Skeletal muscle tissue (tissue), 4 donors: Measurements from ENCODE around the gene MYO1B. TPM values are rescaled to one million over a fixed set of nuclear protein-coding genes. Genes with fewer than 3 reads are reported as not detected.
A peak's percentile ranks its signal among the peaks of the same experiment; 100 is the strongest.

Experiments used
- H3K27ac ChIP-seq: one replicate; pipeline ENCODE4 v1.7.0; 2013; ENCODE audit warnings: mild to moderate bottlenecking, low read depth, low read length, inconsistent platforms
- H3K27me3 ChIP-seq, 3 donors: one replicate each; pipeline ENCODE4 v1.7.0; 2013; ENCODE audit warnings: low read length in 3 of 3; ENCODE audit not compliant: control insufficient read depth in 3 of 3, insufficient read depth in 3 of 3
- H3K36me3 ChIP-seq, 3 donors: one replicate each; pipeline ENCODE4 v1.7.0; 2013; ENCODE audit warnings: low read length in 3 of 3; ENCODE audit not compliant: control insufficient read depth in 3 of 3, insufficient read depth in 3 of 3
- H3K4me1 ChIP-seq, 3 donors: one replicate each; pipeline ENCODE4 v1.7.0; 2013; ENCODE audit warnings: low read length in 3 of 3, mild to moderate bottlenecking in 3 of 3; ENCODE audit not compliant: control insufficient read depth in 3 of 3, insufficient read depth in 3 of 3
- H3K4me3 ChIP-seq, 3 donors: one replicate each; pipeline ENCODE4 v1.7.0; 2013; ENCODE audit warnings: low read length in 3 of 3
- H3K9ac ChIP-seq, 3 donors: one replicate each; pipeline ENCODE4 v1.7.0; 2013; ENCODE audit warnings: low read length in 3 of 3, mild to moderate bottlenecking in 3 of 3, moderate library complexity in 2 of 3, low read depth in 1 of 3
- H3K9me3 ChIP-seq, 3 donors: one replicate each; pipeline ENCODE4 v1.7.0; 2013; ENCODE audit warnings: low read length in 3 of 3; ENCODE audit not compliant: control insufficient read depth in 3 of 3
- total RNA-seq: library from RNA; depleted of rRNA; stranded (reverse); fragments of >200 nt; gene quantifications from one replicate; pipeline ENCODE4 v1.2.3, GENCODE V29; 2014
- donor health status: Osteomylitis.

MYO1B gene
- total RNA-seq, 1 donor from 2014 or later: 125 TPM

DNA sequence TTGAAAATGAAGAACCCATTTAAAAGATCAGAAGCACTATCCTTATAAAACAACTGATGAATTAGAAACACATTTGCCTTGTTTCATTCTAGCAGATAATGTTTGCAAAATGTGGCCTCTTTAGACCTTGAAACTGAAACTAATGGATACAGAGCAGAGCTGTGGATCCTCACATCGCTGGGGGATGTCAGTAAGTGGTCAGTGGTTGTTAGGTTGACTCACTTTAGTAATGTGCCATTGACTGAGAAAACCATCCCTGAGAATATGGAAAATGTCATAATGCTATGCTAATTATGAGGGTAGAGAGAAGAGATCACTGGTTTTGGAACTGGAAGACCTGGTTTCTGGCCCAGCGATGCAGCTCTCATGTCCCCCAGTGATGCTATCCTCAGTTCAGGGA, 176.7 kb downstream of the MYO1B start:
- Histone ChIP-seq H3K9me3 (no peaks in the 10 kb centered on the region), H3K27me3 (no peaks in the 10 kb centered on the region), H3K4me1 (no peaks in the 10 kb centered on the region), H3K36me3 (peaks cover 0 to 7% (median 2%) of the 10 kb centered on the region in 3 donors), H3K4me3 (no peak overlapping the region), H3K9ac (no peak overlapping the region), H3K27ac (no peak overlapping the region)

DNA sequence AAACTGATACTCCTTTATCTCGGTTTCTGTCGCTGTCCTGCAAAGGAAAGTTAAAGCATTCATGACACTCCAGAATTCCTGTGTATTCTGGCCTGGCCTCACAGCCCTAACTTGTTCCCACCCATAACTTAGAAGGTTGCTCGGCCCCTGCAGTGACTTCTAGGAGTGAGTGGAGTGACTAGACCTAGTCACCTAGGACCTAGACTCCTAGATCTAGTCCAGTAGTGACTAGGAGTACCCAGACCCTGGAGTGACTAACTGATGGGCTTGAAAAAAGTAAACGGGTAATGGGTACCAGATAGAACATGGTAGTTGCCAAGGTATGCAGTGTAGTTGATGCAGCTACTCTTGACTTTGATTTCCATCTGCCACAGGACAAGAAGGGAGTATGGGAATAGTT, 181.8 kb downstream of the MYO1B start:
- no peak overlapping the region for H3K27ac ChIP-seq
- no peaks in the 10 kb centered on the region for H3K27me3 ChIP-seq
- H3K4me3 ChIP-seq: no peak overlapping the region
- H3K9me3 ChIP-seq: no peaks in the 10 kb centered on the region
- H3K9ac ChIP-seq: no peak overlapping the region
- no peaks in the 10 kb centered on the region for H3K4me1 ChIP-seq
- peaks cover 0 to 7% (median 0%) of the 10 kb centered on the region in 3 donors for H3K36me3 ChIP-seq

DNA sequence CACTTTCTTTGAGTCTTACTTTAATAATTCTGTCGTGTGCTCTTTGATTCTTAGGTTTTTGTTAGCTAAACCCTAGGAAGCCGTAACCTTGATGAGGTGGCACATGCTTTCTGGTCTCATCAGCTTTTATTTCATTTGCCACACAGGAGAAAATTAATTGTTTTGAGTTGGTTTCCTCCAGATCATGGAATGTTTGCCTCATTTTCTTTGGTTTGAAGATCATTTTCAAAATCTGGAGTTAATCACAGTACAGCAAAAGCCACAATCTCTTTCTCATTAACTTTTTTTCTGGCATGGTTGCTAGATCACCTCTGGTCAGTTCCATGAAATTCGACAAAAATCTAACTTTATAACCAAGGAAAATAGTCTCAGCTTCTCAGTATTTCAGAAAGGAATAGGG, 182.9 kb downstream of the MYO1B start:
- no peaks in the 10 kb centered on the region for H3K27me3 ChIP-seq
- no peaks in the 10 kb centered on the region for H3K4me1 ChIP-seq
- no peak overlapping the region for H3K9ac ChIP-seq
- H3K9me3 ChIP-seq: no peaks in the 10 kb centered on the region
- no peak overlapping the region for H3K27ac ChIP-seq
- peaks cover 0 to 7% (median 0%) of the 10 kb centered on the region in 3 donors for H3K36me3 ChIP-seq
- no peak overlapping the region for H3K4me3 ChIP-seq

DNA sequence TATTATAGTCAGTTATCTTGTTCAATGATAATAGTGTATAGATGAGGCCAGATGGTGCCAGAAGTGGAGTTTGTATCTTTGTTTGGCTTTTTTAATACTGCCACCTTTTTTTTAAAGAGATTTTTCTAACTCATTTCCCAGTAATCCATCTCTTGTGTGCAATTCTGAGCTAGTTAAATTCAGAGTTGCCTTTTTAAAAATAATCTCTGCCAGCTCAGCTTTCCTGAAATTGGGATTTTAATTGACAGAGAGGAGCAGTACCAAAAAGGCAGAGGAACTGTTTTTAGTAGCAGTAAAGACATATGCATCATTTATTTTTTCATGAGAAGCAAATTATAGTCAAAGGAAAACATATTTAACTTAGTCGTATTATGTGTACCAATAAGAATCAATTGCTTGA, 185.3 kb downstream of the MYO1B start:
- Histone ChIP-seq H3K27me3 (no peaks in the 10 kb centered on the region), H3K9ac (no peak overlapping the region), H3K9me3 (no peaks in the 10 kb centered on the region), H3K27ac (no peak overlapping the region), H3K4me3 (no peak overlapping the region), H3K4me1 (no peaks in the 10 kb centered on the region), H3K36me3 (peaks cover 0 to 5% (median 0%) of the 10 kb centered on the region in 3 donors)

DNA sequence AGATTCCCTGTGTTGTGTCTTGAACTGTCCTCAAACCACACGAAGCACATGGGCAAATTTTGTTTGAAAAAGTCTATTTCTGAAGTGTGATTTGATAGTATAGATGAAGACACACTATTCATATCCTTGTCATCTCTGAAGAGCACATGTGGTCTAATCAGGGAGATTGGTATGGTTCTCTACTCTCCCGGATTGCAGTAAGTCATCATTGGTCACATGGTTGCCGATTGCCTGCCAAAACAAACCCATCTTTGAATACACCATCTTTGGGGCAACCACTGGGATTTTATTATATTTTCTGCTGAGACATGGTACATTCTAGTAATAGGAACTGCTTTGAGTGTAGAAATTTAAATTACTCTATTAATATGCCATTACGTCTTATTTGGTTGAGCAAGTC, 186.9 kb downstream of the MYO1B start:
- no peaks in the 10 kb centered on the region for H3K9me3 ChIP-seq
- H3K4me3 ChIP-seq: no peak overlapping the region
- no peaks in the 10 kb centered on the region for H3K36me3 ChIP-seq
- H3K9ac ChIP-seq: no peak overlapping the region
- no peaks in the 10 kb centered on the region for H3K27me3 ChIP-seq
- H3K4me1 ChIP-seq: no peaks in the 10 kb centered on the region
- no peak overlapping the region for H3K27ac ChIP-seq

DNA sequence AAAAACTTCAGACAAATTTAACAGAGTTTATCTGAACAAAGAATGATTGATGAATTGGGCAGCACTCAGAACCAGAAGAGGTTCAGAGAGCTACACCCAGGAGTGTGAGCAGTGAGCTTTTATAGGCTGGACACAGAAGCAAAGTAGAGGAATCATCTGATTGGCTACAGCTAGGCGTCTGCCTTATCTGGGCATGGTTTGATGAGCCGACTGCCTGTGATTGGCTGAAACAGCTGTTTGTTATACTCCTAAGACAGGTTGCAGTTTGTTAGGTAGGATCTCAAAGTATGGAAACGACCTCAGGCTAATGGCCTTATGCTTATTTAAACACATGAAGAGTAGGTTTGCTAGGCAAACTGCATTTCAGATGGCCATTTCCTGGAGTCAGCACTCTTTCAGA, 188.9 kb downstream of the MYO1B start:
- Histone ChIP-seq H3K9me3 (no peaks in the 10 kb centered on the region), H3K27me3 (no peaks in the 10 kb centered on the region), H3K4me3 (no peak overlapping the region), H3K27ac (no peak overlapping the region), H3K4me1 (no peaks in the 10 kb centered on the region), H3K36me3 (no peaks in the 10 kb centered on the region), H3K9ac (no peak overlapping the region)

DNA sequence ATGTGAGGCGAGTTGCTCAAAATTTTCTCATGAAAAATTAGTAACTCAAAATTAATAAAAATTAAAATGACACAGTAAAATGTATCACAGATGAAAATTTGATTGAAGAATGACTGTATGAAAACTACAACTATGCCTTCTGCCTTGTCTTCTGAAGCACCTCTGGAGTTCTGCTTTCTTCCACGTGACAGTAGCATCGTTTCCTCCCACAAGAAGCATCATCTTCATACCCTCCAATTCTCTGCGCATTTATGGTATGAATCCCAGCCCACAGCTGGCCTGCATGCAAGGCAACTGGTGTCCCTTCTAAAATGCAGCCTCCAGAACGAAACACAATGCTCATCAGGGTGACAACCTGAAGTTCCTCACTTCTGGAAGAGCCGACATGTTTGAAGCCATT, 189.9 kb downstream of the MYO1B start:
- Histone ChIP-seq H3K27ac (no peak overlapping the region), H3K9ac (no peak overlapping the region), H3K36me3 (no peaks in the 10 kb centered on the region), H3K9me3 (no peaks in the 10 kb centered on the region), H3K4me3 (no peak overlapping the region), H3K4me1 (no peaks in the 10 kb centered on the region), H3K27me3 (no peaks in the 10 kb centered on the region)

DNA sequence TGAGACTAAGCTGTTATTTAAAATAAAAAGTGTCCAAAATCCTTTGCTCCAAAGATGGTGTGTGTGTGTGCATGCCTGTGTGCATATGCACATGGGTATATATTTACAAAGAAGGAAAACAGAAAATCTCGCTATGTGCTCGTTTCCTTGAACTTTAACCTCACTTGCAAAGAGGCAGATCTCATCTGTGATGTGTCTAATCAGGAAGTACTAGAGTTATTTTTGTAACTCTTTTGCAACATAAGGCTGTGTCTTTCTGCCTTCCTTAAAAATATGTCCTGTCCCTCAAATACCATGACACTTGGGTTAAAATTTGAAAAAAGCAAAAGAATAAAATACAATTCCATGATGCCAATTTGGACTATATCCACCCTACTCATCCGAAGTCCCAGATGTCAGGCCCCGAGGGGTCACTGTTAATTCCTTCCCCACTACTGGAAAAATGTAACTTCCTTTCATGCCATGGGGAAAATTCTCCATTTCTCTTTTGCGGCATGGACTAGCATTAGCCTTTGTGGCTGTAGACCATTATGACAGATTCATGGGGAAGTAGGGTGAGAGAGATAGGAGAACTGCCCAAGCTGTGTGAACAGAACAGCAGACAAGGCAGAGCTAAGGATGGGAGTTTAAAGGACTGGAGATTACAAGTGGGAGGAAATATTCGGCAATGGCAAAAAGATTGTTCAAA, 191.3 kb downstream of the MYO1B start:
- Histone ChIP-seq H3K4me3 (no peak overlapping the region), H3K4me1 (peaks cover 0 to 1% (median 0%) of the 10 kb centered on the region in 3 donors), H3K27ac (peak overlapping the region; percentile 55), H3K9ac (no peak overlapping the region), H3K36me3 (no peaks in the 10 kb centered on the region), H3K27me3 (peaks cover 0 to 2% (median 0%) of the 10 kb centered on the region in 3 donors), H3K9me3 (no peaks in the 10 kb centered on the region)

DNA sequence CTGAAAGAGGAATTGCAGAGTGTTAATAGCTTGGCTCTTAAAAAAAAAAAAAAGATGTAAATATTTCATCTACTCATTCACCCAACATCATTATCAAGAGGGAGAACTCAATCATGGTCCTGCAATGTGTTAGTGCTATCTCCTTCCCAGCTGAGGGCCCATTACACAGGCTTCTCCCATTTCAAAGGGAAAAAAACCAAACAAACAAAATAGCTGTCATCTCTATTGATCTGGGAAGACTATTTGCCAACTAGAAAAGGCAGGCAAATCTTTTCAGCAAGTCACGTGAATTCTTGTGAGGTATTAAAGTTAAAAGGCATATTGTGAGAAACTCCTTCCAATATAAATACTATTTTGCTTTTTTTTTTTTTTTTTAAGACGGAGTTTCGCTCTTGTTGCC, 194.3 kb downstream of the MYO1B start:
- Histone ChIP-seq H3K27me3 (peaks cover 0 to 3% (median 0%) of the 10 kb centered on the region in 3 donors), H3K4me3 (no peak overlapping the region), H3K9me3 (no peaks in the 10 kb centered on the region), H3K4me1 (peaks cover 0 to 3% (median 0%) of the 10 kb centered on the region in 3 donors), H3K27ac (no peak overlapping the region), H3K9ac (no peak overlapping the region), H3K36me3 (no peaks in the 10 kb centered on the region)

DNA sequence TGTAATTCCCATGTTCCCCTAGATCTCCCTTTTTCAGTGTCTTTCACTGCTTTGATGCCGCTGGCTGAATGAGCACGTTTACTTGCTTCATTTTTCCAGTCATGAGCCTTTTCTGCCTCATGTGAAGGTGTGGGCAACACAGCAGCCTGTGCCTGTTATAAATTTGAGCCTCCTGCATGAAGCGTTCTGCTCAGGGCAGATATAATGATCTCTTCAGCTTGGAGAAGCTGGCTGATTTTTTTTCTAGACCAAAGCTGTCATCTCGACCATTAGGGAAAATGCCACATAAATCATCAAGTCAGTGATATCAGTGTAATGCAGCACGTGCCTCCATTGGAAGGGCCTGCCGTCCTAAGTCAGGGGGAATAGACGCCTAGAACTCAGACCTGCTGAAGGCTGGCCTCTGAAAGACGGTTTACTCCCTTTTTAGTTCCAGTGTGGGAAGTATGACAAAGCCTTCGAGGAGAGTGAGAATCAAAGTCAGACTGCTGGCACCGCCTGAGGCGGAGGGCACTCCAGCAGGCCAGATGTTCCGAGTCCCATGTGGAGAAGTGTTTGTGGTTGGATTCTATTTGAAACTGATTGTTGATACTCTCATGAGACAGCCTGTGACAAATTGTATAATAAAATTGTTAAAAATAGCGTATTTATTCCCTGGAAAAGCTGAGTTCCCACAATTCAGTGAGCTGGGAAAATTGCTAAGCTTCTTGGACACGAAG, 196.5 kb downstream of the MYO1B start:
- no peaks in the 10 kb centered on the region for H3K9me3 ChIP-seq
- no peaks in the 10 kb centered on the region for H3K36me3 ChIP-seq
- H3K9ac ChIP-seq: no peak overlapping the region
- no peak overlapping the region for H3K4me3 ChIP-seq
- peaks cover 0 to 3% (median 0%) of the 10 kb centered on the region in 3 donors for H3K27me3 ChIP-seq
- H3K4me1 ChIP-seq: peaks cover 0 to 3% (median 0%) of the 10 kb centered on the region in 3 donors
- peak overlapping the region; percentile 68 for H3K27ac ChIP-seq
